ENCODE measurements around the gene SEC14L5. TPM values are rescaled to one million over a fixed set of nuclear protein-coding genes. Genes with fewer than 3 reads are reported as not detected.

SEC14L5 gene
- total RNA-seq, 1 experiment from 2014 or later: 0.27 TPM

GRCh38 chr16:4913130-4913773, 44.9 kb upstream of the SEC14L5 start:
- H3K9ac ChIP-seq (ENCODE audit: low read length): no peak overlapping the region
- no peak overlapping the region for H3K4me2 ChIP-seq (ENCODE audit: low read length)
- no peaks in the 10 kb centered on the region for H3K79me2 ChIP-seq (ENCODE audit: insufficient read depth, low read length)
- DNase-seq (ENCODE audit: low read depth, low spot score) (no peak), ATAC-seq (no peak)
- intact Hi-C loops (cut with micrococcal nuclease): no loop called here
- H3K4me1 ChIP-seq (ENCODE audit: control insufficient read depth in 1 of 2, insufficient read depth in 2 of 2, low read length in 2 of 2): peaks cover 36 to 52% of the 10 kb centered on the region in 2 experiments
- H3K27me3 ChIP-seq (ENCODE audit: insufficient read depth, low read length): no peaks in the 10 kb centered on the region
- no peaks in the 10 kb centered on the region for H3K36me3 ChIP-seq (ENCODE audit: control insufficient read depth in 1 of 2, insufficient read depth in 2 of 2, low read length in 2 of 2)
- ChIA-PET CTCF (no interaction called here), RAD21 (ENCODE audit: low non-redundant PET in 1 of 2, low total read pairs in 2 of 2, uncharacterized antibody in 2 of 2, unreplicated experiment in 2 of 2) (interaction anchor here in 1 of 2 experiments (0.5 kb wide), 1 partner anchor 70 kb away, joined by 3 read pairs; no protein-coding TSS in a partner anchor), POLR2A (no interaction called here)
- H2AFZ ChIP-seq (ENCODE audit: low read depth, low read length, poor library complexity, severe bottlenecking): no peak overlapping the region
- no TSS peak for BruUV-seq (replicated peaks)
- H3K4me3 ChIP-seq (replicated peaks in 1 of 2; ENCODE audit: low read depth in 1 of 2, low read length in 2 of 2): no peak overlapping the region
- H3K9me2 ChIP-seq (ENCODE audit: insufficient read depth): no peaks in the 10 kb centered on the region
- H3K9me3 ChIP-seq (ENCODE audit: control insufficient read depth in 1 of 2, insufficient read depth in 1 of 2, low read depth in 1 of 2, low read length in 2 of 2): no peaks in the 10 kb centered on the region
- H4K20me1 ChIP-seq (ENCODE audit: insufficient read depth): no peaks in the 10 kb centered on the region
- H3K27ac ChIP-seq (ENCODE audit: low read depth, low read length): no peak overlapping the region
- TF ChIP-seq ZBTB33 (IDR thresholded peaks at IDR 0.05; ENCODE audit: extremely low read depth, insufficient replicate concordance, low read length) (no peak), MAX (IDR thresholded peaks at IDR 0.05) (no peak), ZNF274 (IDR thresholded peaks at IDR 0.05; ENCODE audit: low read depth, low read length) (no peak), CTCF (IDR thresholded peaks at IDR 0.05 in 2 of 3, conservative IDR thresholded peaks at IDR 0.05 in 1 of 3; ENCODE audit: borderline replicate concordance in 1 of 3, insufficient read depth in 1 of 3, low read depth in 2 of 3, low read length in 2 of 3) (no peak), YY1 (IDR thresholded peaks at IDR 0.05; ENCODE audit: extremely low read depth, insufficient replicate concordance, low read depth, low read length) (no peak), RAD21 (IDR thresholded peaks at IDR 0.05; ENCODE audit: low read depth) (no peak)
- TF ChIP-seq, protein P1, sequence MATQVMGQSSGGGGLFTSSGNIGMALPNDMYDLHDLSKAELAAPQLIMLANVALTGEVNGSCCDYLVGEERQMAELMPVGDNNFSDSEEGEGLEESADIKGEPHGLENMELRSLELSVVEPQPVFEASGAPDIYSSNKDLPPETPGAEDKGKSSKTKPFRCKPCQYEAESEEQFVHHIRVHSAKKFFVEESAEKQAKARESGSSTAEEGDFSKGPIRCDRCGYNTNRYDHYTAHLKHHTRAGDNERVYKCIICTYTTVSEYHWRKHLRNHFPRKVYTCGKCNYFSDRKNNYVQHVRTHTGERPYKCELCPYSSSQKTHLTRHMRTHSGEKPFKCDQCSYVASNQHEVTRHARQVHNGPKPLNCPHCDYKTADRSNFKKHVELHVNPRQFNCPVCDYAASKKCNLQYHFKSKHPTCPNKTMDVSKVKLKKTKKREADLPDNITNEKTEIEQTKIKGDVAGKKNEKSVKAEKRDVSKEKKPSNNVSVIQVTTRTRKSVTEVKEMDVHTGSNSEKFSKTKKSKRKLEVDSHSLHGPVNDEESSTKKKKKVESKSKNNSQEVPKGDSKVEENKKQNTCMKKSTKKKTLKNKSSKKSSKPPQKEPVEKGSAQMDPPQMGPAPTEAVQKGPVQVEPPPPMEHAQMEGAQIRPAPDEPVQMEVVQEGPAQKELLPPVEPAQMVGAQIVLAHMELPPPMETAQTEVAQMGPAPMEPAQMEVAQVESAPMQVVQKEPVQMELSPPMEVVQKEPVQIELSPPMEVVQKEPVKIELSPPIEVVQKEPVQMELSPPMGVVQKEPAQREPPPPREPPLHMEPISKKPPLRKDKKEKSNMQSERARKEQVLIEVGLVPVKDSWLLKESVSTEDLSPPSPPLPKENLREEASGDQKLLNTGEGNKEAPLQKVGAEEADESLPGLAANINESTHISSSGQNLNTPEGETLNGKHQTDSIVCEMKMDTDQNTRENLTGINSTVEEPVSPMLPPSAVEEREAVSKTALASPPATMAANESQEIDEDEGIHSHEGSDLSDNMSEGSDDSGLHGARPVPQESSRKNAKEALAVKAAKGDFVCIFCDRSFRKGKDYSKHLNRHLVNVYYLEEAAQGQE (IDR thresholded peaks at IDR 0.05; ENCODE audit: low read depth): no peak
